Transverse colon (tissue), 4 donors: ENCODE measurements around the gene ADIRF.

Source experiments
- CTCF ChIP-seq, 5 experiments: fragments of 200-600 bp in 3 of 5; fragments of 450-650 bp in 2 of 5; sonication (generic) in 3 of 5; IDR thresholded peaks; 1 replicate in 2 of 5; 2 replicates in 3 of 5; pipeline ENCODE4 v1.5.1; 2016 to 2017; ENCODE audit warnings: antibody characterized with exemption in 5 of 5, inconsistent platforms in 3 of 5, mild to moderate bottlenecking in 2 of 5, moderate library complexity in 1 of 5
- EP300 ChIP-seq: sonication (generic); formaldehyde crosslinking; IDR thresholded peaks from one replicate; pipeline ENCODE4 v1.6.1; 2017; ENCODE audit warnings: antibody characterized with exemption, low read depth
- POLR2A ChIP-seq: fragments of 450-650 bp; IDR thresholded peaks from one replicate; pipeline ENCODE4 v1.6.1; 2016; ENCODE audit warnings: antibody characterized with exemption, mild to moderate bottlenecking, moderate library complexity
- POLR2AphosphoS5 ChIP-seq, 3 donors: sonication (generic); formaldehyde crosslinking; IDR thresholded peaks; one replicate each; pipeline ENCODE4 v1.6.1; 2016; ENCODE audit warnings: antibody characterized with exemption in 3 of 3

GRCh38 chr10:86967481-86967941 is 771 bp upstream of the ADIRF start:
- TF ChIP-seq CTCF (IDR thresholded peaks at IDR 0.05) (no peak), EP300 (no peak), POLR2A (no peak), POLR2AphosphoS5 (IDR thresholded peaks at IDR 0.05) (no peak)
